K562 (cell line): ENCODE results near the gene IFI6.
"Not testable (repeated sequence)": the region's sequence is repeated elsewhere in the genome, so short reads cannot be mapped to it uniquely, and the experiment has no call there.

Experiments used
- ELK1 ChIP-seq: sonication (generic); formaldehyde crosslinking; IDR thresholded peaks from 2 replicates; pipeline ENCODE4 v1.8.1; 2022; ENCODE audit warnings: missing genetic modification reagents
- SNAPC5 ChIP-seq: fragments of 250-450 bp; sonication (Bioruptor Pico); IDR thresholded peaks from 2 replicates; pipeline ENCODE4 v1.8.0; 2021; ENCODE audit warnings: moderate library complexity, mild to moderate bottlenecking, inconsistent platforms
- ZNF589 ChIP-seq: fragments of 200-800 bp; sonication (Bioruptor generic); IDR thresholded peaks from 2 replicates; pipeline ENCODE4 v1.6.1; 2016; ENCODE audit warnings: low read depth, missing genetic modification characterization, missing compliant biosample characterization

GRCh38 chr1:27627733-27628132, 44.3 kb downstream of the IFI6 start:
- not testable (repeated sequence) for TF ChIP-seq ELK1, ZNF589, SNAPC5 (CRISPR knock-in tag)
